Measurements from ENCODE around the gene CDC42BPA. TPM values are rescaled to one million over a fixed set of nuclear protein-coding genes. Genes with fewer than 3 reads are reported as not detected.

CDC42BPA gene
- total and polyA plus RNA-seq, 9 of the 15 experiments (the other 6 are each of a cell fraction or from before 2014, with no cell fraction given): 8.0 to 77.5 (median 52.1) TPM

DNA sequence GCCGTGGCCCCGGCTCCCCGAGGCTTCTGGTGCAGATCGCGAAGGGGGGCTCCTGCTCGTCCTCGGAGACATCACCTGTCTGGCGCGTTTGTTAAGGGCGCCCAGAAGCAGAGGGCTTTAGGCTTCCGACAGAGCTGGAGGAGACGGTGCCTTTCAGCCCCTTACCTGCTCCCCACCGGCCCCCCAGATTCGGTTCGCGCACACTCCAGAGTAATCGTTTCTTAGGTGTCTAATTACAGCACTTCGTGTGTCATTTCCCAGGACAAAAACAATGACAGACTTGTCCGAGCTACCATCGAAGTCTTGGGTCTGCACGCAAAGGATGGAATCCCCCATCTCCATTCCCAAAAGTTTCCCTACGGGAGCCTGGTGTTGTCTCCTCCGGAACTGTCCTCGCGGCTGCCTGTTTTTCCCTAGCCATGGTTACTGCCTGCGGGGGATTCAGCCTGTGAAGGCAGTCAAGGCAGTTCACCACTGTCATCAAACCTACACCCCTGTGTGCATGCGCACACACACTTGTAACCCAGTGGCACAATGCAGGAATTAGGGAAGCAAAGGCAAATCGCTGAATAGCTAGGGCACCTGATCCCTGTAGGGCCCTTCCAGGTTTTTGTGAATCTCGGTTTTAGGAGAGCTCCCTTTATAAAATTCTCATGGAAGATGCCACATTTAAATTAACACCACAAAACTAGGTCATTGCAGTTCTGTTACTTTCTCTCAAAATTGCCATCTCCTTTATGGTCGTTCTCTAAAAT is 738 bp upstream of the CDC42BPA start (continued):
- TF ChIP-seq, protein P1, sequence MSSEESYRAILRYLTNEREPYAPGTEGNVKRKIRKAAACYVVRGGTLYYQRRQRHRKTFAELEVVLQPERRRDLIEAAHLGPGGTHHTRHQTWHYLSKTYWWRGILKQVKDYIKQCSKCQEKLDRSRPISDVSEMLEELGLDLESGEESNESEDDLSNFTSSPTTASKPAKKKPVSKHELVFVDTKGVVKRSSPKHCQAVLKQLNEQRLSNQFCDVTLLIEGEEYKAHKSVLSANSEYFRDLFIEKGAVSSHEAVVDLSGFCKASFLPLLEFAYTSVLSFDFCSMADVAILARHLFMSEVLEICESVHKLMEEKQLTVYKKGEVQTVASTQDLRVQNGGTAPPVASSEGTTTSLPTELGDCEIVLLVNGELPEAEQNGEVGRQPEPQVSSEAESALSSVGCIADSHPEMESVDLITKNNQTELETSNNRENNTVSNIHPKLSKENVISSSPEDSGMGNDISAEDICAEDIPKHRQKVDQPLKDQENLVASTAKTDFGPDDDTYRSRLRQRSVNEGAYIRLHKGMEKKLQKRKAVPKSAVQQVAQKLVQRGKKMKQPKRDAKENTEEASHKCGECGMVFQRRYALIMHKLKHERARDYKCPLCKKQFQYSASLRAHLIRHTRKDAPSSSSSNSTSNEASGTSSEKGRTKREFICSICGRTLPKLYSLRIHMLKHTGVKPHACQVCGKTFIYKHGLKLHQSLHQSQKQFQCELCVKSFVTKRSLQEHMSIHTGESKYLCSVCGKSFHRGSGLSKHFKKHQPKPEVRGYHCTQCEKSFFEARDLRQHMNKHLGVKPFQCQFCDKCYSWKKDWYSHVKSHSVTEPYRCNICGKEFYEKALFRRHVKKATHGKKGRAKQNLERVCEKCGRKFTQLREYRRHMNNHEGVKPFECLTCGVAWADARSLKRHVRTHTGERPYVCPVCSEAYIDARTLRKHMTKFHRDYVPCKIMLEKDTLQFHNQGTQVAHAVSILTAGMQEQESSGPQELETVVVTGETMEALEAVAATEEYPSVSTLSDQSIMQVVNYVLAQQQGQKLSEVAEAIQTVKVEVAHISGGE (CRISPR knock-in tag; IDR thresholded peaks at IDR 0.05): 0 out of 6 replicates have a peak, but pooled peaks of 1 of the 3 experiments have one; percentile 24
- 0 out of 2 replicates have a peak, but pooled peaks have one; percentile 1 for TF ChIP-seq CBX1 (IDR thresholded peaks at IDR 0.05; ENCODE audit: low read depth)
- TF ChIP-seq SMAD4 (CRISPR knock-in tag; conservative IDR thresholded peaks at IDR 0.05): peak; percentile 38; the same call in 1 of the 2 replicates
- 0 out of 2 replicates have a peak, but pooled peaks have one; percentile 20 for TF ChIP-seq TAF7 (tag; IDR thresholded peaks at IDR 0.05)
